Measurements from ENCODE around the gene OSBPL6.
A peak's percentile ranks its signal among the peaks of the same experiment; 100 is the strongest.
"Not testable (repeated sequence)": the region's sequence is repeated elsewhere in the genome, so short reads cannot be mapped to it uniquely, and the experiment has no call there.

Gene OSBPL6

GRCh38 chr2:178394859-178395258 is 200.5 kb downstream of the OSBPL6 start:
- DNase-seq (ENCODE audit: low read depth in 2 of 2, low spot score in 1 of 2) = no peak

GRCh38 chr2:178395295-178395694 is 201.0 kb downstream of the OSBPL6 start:
- no peak for DNase-seq (ENCODE audit: low read depth in 2 of 2, low spot score in 1 of 2)

GRCh38 chr2:178395941-178396570 is 201.7 kb downstream of the OSBPL6 start:
- DNase-seq (ENCODE audit: low read depth in 2 of 2, low spot score in 1 of 2) = no peak

DNA sequence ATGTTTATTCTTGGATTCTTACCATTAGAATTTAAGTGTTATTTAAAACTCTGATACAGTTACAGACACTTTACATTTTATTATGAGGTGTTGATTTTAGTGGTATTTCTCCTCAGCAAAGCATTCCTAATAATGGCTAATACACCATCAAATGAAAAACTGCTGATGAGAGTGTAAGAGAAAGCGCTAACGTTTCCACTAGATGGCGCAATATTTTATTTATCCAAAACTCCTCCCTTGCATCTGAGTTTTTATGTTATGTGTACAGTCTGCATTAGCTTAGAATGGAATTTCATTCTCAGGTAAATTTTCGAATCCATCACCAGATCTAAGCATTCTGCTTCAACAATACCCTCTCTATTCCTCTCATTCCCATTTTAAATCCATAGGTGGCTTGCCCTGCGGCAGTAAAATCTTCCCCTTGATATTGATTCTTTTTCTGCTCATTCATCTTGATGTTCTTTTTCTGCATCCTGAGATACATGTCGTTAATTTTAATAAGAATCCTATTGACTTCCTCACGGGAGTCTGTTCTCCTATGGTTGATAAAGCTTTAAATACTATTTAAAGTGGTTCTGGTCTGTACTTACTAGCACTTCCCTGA is 202.8 kb downstream of the OSBPL6 start:
- no peak for DNase-seq (ENCODE audit: low read depth in 2 of 2, low spot score in 1 of 2)

GRCh38 chr2:178401994-178402437 is 207.7 kb downstream of the OSBPL6 start:
- no peak for DNase-seq (ENCODE audit: low read depth in 2 of 2, low spot score in 1 of 2)

- no peak for DNase-seq (ENCODE audit: low read depth in 2 of 2, low spot score in 1 of 2)
These were observed 209.5 kb downstream of the OSBPL6 start for GRCh38 chr2:178403671-178404306.

- no peak for DNase-seq (ENCODE audit: low read depth in 2 of 2, low spot score in 1 of 2)
These were observed 210.1 kb downstream of the OSBPL6 start for GRCh38 chr2:178404368-178404767.

DNA sequence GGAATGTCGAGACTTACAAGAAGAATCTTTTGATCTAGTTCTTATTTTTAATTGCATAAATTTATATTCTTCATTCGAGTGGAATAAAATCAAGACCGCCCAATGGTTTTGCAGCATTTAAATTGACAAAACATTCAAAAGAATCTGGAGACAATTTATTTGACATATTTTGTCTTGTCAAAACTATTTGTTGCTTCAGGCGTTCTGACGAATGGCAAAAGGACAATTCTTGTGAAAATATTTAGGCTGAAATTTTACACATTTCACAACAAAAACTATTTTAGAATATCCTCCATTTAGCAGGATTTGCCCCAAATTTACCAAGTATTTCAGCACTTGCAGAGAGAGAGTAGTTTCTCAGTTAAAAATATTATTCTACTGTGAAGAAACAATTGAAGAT is 214.9 kb downstream of the OSBPL6 start:
- no peak for DNase-seq (ENCODE audit: low read depth in 2 of 2, low spot score in 1 of 2)

GRCh38 chr2:178412047-178412446 is 217.7 kb downstream of the OSBPL6 start:
- no peak for DNase-seq (ENCODE audit: low read depth in 2 of 2, low spot score in 1 of 2)

- not testable (repeated sequence) for DNase-seq (ENCODE audit: low read depth in 2 of 2, low spot score in 1 of 2)
These were observed 218.1 kb downstream of the OSBPL6 start for GRCh38 chr2:178412453-178412852.

DNA sequence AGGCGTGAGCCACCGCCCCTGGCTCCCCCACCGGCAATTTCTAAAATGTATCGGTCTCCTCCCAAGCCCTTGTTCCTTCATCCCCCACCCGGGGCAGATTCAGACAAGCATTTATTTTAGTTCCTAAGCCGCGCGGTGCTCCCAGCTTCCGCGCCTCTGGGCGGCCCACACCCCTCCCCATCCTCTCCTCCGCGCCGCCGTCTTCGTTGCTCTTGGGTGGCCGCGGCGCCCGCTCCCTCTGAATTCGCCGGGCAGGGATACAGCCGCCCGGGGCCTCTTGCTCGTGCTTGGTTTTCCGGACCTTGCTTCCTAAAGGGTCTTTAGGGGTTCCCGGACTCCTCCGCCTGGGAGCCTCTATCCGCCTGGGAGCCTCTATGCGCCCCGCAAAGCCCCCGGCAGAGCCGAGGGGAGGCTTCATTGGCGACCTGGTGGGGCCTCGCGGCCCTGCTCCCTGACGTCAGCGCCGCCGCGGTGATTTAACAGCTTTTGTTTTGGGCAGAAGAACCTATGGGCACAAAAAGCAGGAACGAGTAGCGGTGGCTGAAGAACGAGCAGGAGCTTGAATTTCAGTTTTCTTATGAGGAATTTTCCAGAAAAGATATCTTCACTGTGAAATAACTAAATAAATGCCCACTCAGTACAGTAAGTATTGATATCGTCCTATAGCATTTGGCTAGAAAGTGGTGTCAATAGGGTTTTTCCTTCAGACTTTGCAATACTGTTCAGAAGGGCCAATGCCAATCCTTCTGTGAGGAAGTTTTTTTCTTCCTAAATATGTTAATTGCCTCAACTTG is 219.4 kb downstream of the OSBPL6 start:
- peak; percentile 52 to 53 for DNase-seq (ENCODE audit: low read depth in 2 of 2, low spot score in 1 of 2)

DNA sequence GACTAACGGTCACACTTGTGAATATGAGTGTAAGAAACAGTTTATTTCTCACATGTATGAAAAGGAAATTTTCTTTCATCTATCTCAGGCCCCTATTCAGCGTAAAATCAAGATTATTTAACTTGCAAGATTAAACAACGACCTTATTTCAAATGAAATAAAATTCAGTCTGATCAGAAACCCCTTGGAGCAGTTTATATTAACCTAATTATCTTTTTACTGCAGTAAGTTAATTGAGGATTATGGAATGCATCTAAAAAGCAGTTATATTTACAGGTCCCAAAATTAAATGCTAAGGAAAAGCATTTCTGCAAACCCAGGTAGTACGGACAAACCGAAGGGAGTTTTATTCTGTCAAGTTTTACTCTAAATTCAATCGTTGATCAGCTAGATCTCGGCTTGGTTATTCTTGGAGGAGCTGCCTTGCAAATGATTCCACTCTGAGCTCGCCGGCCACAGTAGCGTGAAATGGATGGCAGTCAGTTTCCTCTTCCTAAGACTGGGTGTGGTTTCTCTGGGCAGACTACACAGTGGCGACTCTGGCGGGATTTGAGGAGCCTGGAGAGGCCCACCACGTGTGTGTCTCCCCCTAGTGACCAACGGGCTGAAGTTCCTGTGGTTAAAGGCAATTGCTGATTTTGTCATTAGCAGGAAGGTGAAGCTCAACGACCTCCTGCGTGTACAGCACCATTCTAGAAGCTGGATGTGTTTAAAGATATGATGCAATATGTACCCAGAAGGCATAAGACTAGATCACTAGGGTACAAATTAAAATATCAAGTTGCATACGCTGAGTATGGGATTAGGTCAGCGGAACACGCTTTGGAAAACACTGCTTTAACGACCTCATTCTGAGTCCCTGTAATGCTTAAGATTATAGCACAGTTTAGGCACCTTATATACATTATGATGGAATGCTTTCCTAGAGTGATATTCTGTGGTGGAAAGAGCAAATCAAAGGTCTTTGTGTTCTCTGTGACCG is 220.2 kb downstream of the OSBPL6 start:
- DNase-seq (ENCODE audit: low read depth in 2 of 2, low spot score in 1 of 2) = peak; percentile 43 to 48

- DNase-seq (ENCODE audit: low read depth in 2 of 2, low spot score in 1 of 2) = no peak
These were observed 221.7 kb downstream of the OSBPL6 start for GRCh38 chr2:178415979-178416378.

DNA sequence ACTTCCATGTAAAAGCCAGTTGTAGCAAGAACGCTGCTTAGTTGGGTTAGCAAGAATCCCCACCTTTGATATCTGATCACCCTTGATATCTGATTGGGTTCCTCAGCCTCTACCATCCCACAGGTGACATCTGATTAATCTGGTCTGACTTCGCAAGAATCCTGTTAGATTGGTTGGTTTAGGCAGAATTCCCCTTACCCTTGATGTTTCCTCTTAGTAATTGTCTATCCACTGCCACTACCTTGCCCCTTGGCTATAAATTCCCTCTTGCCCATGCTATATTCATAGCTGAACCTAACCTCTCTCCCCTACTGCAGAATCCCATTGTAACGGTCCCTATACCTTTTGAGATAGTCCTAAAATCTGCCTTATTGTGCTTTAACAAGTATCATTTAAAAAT is 223.6 kb downstream of the OSBPL6 start:
- no peak for DNase-seq (ENCODE audit: low read depth in 2 of 2, low spot score in 1 of 2)

GRCh38 chr2:178418426-178418825 is 224.1 kb downstream of the OSBPL6 start:
- no peak for DNase-seq (ENCODE audit: low read depth in 2 of 2, low spot score in 1 of 2)

GRCh38 chr2:178419123-178419522 is 224.8 kb downstream of the OSBPL6 start:
- no peak for DNase-seq (ENCODE audit: low read depth in 2 of 2, low spot score in 1 of 2)

DNA sequence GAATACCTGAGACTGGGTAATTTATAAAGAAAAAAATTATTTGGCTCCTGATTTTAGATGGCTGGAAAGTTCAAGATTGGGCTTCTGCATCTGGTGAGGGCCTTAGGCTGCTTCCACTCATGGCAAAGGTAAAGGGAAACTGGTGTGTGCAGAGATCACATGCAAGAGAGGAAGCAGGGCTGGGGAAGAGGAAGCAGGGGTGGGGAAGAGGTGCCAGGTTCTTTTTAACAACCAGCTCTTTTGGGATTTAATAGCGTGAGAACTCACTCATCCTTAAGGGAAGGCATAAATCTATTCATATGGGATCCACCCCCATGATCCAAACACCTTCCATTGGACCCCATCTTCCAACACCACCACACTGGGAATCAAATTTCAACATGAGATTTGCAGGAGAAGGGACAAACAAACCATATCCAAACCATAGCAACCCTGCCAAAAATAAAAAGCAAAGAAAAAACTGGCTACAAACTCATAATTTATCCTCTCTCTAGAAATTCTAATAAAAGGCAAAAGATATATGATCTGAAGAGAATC is 226.2 kb downstream of the OSBPL6 start:
- DNase-seq (ENCODE audit: low read depth in 2 of 2, low spot score in 1 of 2) = no peak

GRCh38 chr2:178422097-178422496 is 227.8 kb downstream of the OSBPL6 start:
- no peak for DNase-seq (ENCODE audit: low read depth in 2 of 2, low spot score in 1 of 2)

DNA sequence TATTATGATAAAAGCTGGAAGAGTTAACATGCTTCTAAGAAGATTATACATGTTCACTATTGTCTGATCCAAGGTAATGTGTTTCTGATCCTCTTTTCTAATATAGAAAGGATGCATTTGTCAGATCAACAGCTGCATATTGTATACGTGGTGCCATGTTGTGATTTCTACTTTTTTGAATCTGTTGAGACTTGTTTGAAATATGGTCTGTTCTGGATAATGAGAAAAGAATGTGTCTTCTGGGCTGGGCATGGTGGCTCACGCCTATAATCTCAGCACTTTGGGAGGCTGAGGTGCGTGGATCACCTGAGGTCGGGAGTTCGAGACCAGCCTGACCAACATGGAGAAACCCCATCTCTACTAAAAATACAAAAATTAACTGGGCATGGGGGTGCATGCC is 229.4 kb downstream of the OSBPL6 start:
- not testable (repeated sequence) for DNase-seq (ENCODE audit: low read depth in 2 of 2, low spot score in 1 of 2)

DNA sequence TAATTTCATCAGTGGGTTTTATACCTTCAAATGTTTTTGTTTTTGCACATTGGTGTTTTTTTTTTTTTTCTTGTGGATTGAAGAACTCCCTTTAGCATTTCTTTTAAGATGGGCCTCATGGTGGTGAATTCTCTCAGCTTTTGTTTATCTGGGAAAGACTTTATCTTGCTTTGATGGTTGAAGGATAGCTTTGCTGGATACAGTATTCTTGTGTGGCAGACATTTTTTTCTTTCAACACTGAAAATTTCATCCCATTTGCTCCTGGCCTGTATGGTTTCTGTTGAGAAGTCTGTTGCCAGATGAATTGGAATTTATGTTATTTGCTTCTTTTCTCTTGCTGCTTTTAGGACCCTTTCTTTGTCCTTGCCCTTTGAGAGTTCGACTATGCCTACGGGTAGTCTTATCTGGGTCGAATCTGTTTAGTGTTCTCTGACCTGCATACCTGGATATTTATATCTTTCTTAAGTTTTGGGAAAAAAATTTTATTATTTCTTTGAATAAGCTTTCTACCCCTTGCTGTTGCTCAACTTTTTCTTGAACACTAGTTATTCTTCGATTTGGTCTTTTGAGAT is 231.0 kb downstream of the OSBPL6 start:
- no peak for DNase-seq (ENCODE audit: low read depth in 2 of 2, low spot score in 1 of 2)

All from stimulated activated CD8-positive, alpha-beta memory T cell treated with anti-CD3 and anti-CD28 coated beads, Interleukin-4, amount 100 ng/mL, for 4 hours (primary cell).